ENCODE results near the gene ARID3C.

ARID3C gene

DNA sequence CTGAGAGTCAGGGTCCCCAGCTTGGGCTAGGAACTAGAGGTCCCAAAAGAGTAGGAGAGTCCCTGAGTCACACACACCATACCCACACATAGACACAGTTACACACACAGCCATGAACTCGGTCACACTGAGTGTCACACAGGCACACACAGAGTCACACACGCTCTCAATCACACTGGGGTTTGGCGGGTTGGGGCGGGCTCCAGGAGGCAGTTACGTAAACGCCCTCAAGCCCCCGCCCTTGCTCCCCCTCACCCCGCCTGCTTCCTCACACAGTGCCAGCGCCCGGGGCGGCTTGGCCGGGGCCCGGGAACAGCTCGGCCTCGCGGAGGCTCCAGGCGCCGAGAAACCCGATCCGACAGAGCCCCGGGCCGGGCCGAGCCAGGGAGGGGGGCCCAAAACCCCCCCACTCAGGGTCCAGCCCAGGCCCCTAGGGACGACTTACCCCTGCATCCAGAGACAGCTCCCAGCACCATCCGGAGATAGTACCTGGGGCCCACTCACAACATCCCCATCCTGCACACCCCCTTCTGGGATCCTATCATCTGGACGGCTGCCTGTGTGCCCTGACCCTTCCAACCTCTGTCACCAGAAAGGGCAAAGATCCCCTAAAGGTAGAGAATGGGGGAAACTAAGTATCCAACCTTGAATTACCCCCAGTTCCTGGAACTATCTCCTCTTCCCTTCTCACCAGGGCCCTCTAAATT lies 35.8 kb downstream of the ARID3C start:
- no peak overlapping the region for H3K4me3 ChIP-seq (ENCODE audit: low read length, poor library complexity, severe bottlenecking)
- H3K4me2 ChIP-seq (ENCODE audit: low read depth, low read length, poor library complexity, severe bottlenecking): no peak overlapping the region
- peaks cover 3% of the 10 kb centered on the region for H3K4me1 ChIP-seq (ENCODE audit: insufficient read depth, low read length, poor library complexity, severe bottlenecking)
- H3K9ac ChIP-seq (ENCODE audit: low read depth, low read length, poor library complexity, severe bottlenecking): no peak overlapping the region
- H3K79me2 ChIP-seq (ENCODE audit: insufficient read depth, low read length): no peaks in the 10 kb centered on the region
- no peaks in the 10 kb centered on the region for H3K27me3 ChIP-seq (ENCODE audit: insufficient read depth, low read length, poor library complexity, severe bottlenecking)
- H2AFZ ChIP-seq (ENCODE audit: low read length): no peak overlapping the region
- H3F3A ChIP-seq (ENCODE audit: low read depth): no peaks in the 10 kb centered on the region
- no peak for TF ChIP-seq EZH2phosphoT487 (IDR thresholded peaks at IDR 0.05; ENCODE audit: borderline replicate concordance)
- TF ChIP-seq, protein P1, sequence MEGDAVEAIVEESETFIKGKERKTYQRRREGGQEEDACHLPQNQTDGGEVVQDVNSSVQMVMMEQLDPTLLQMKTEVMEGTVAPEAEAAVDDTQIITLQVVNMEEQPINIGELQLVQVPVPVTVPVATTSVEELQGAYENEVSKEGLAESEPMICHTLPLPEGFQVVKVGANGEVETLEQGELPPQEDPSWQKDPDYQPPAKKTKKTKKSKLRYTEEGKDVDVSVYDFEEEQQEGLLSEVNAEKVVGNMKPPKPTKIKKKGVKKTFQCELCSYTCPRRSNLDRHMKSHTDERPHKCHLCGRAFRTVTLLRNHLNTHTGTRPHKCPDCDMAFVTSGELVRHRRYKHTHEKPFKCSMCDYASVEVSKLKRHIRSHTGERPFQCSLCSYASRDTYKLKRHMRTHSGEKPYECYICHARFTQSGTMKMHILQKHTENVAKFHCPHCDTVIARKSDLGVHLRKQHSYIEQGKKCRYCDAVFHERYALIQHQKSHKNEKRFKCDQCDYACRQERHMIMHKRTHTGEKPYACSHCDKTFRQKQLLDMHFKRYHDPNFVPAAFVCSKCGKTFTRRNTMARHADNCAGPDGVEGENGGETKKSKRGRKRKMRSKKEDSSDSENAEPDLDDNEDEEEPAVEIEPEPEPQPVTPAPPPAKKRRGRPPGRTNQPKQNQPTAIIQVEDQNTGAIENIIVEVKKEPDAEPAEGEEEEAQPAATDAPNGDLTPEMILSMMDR (conservative IDR thresholded peaks at IDR 0.05; ENCODE audit: low read length): no peak
- no peaks in the 10 kb centered on the region for H3K9me2 ChIP-seq (replicated peaks; ENCODE audit: low read depth, low read length)
- H4K20me1 ChIP-seq (ENCODE audit: insufficient read depth, low read length, poor library complexity, severe bottlenecking): no peaks in the 10 kb centered on the region
- no peaks in the 10 kb centered on the region for H3K36me3 ChIP-seq (ENCODE audit: insufficient read depth, low read length)
- no peaks in the 10 kb centered on the region for H3K9me3 ChIP-seq (ENCODE audit: insufficient read depth, low read depth, low read length)

DNA sequence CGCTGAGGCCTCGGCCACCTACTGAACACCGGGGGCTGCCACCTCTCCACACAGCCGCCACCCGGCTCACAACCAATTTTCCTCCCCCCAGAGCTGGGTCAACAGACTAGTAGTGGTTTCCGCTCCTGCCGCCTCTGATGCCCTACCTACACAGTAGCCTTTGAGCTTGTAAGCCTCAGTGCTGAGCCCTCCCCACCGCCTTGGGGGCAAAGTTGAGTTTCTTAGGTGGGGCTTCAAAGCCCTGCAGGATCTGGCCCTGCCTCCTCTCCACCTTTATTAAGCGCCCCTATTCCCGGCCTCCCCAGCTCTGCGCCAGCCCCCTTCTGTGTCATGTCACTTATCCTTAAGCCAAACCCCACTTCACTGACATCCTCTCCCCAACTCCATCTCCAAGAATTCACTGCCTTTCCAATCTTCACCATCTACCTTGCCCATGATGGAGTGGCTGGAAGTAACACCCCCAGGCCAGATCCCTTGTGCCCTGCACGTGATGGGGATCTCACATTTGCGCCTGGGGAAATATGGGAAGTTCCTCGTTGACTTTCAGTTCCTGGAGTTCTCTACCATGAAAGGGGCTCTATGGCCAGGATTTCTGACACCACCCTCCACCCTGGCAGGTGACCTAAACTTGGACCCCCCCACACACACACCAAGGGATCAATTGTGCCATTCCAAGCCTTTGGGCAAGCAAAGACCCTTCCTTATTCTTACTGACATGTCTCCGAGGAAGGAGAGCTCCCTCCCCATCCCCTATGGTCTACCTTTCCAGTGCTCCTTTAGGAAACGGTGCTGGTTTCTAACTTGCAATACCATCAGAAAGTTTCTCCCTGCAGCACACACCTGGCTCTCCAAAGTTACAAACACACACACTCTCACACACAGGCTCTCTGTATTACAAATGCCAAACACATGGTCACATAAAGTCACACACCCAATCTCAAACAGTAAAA lies 36.7 kb downstream of the ARID3C start:
- Histone ChIP-seq H3K9me3 (ENCODE audit: insufficient read depth, low read depth, low read length) (no peaks in the 10 kb centered on the region), H3K79me2 (ENCODE audit: insufficient read depth, low read length) (no peaks in the 10 kb centered on the region), H3K4me1 (ENCODE audit: insufficient read depth, low read length, poor library complexity, severe bottlenecking) (peaks cover 3% of the 10 kb centered on the region), H3K9me2 (replicated peaks; ENCODE audit: low read depth, low read length) (no peaks in the 10 kb centered on the region), H3K9ac (ENCODE audit: low read depth, low read length, poor library complexity, severe bottlenecking) (no peak overlapping the region), H3K4me3 (ENCODE audit: low read length, poor library complexity, severe bottlenecking) (no peak overlapping the region), H2AFZ (ENCODE audit: low read length) (no peak overlapping the region), H3K27me3 (ENCODE audit: insufficient read depth, low read length, poor library complexity, severe bottlenecking) (no peaks in the 10 kb centered on the region), H3K4me2 (ENCODE audit: low read depth, low read length, poor library complexity, severe bottlenecking) (peak overlapping the region; percentile 57), H4K20me1 (ENCODE audit: insufficient read depth, low read length, poor library complexity, severe bottlenecking) (no peaks in the 10 kb centered on the region), H3F3A (ENCODE audit: low read depth) (no peaks in the 10 kb centered on the region), H3K36me3 (ENCODE audit: insufficient read depth, low read length) (no peaks in the 10 kb centered on the region)
- TF ChIP-seq, protein P1 (conservative IDR thresholded peaks at IDR 0.05; ENCODE audit: low read length): peak; percentile 11; the same call in 1 of the 2 replicates
- TF ChIP-seq EZH2phosphoT487 (IDR thresholded peaks at IDR 0.05; ENCODE audit: borderline replicate concordance): no peak

DNA sequence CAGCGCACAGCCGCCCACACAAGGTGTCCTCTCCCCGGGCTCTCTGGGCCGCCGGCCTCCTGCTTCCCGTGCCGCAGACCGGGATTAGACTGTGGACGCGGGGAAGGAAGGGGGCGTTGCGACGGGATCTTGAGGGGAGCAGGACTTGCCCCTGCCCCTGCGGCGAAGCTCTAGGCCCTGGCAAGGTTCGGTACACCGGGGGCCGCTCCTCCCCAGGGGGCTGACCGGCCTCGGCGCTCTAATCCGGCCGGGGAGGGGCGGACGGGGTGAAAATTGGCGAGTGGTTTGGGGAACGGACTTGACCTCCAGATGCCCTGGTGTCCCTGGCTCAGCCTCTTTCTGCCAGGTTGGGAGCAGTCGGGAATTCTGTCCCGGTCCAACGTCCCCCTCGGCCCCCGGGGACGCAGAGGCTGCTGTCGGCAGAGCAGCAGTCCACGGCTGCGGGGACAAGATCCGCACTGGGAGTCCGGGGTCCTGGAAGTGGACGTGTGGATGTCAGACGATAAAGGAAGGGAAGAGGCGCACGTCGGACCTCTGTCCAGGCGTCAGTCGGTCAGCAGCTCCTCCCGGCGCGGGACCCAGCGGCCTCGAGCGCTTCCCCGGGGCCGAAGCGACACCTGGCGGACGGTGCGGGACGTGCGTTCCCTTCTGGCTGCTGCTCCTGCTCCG lies 37.5 kb downstream of the ARID3C start:
- no peaks in the 10 kb centered on the region for H4K20me1 ChIP-seq (ENCODE audit: insufficient read depth, low read length, poor library complexity, severe bottlenecking)
- H3F3A ChIP-seq (ENCODE audit: low read depth): no peaks in the 10 kb centered on the region
- H3K9me2 ChIP-seq (replicated peaks; ENCODE audit: low read depth, low read length): no peaks in the 10 kb centered on the region
- no peaks in the 10 kb centered on the region for H3K36me3 ChIP-seq (ENCODE audit: insufficient read depth, low read length)
- TF ChIP-seq, protein P1 (conservative IDR thresholded peaks at IDR 0.05; ENCODE audit: low read length): peak; percentile 73
- TF ChIP-seq EZH2phosphoT487 (IDR thresholded peaks at IDR 0.05; ENCODE audit: borderline replicate concordance): no peak
- H3K9ac ChIP-seq (ENCODE audit: low read depth, low read length, poor library complexity, severe bottlenecking): no peak overlapping the region
- H2AFZ ChIP-seq (ENCODE audit: low read length): no peak overlapping the region
- H3K4me2 ChIP-seq (ENCODE audit: low read depth, low read length, poor library complexity, severe bottlenecking): peak overlapping the region; percentile 57
- H3K27me3 ChIP-seq (ENCODE audit: insufficient read depth, low read length, poor library complexity, severe bottlenecking): no peaks in the 10 kb centered on the region
- H3K9me3 ChIP-seq (ENCODE audit: insufficient read depth, low read depth, low read length): no peaks in the 10 kb centered on the region
- peaks cover 3% of the 10 kb centered on the region for H3K4me1 ChIP-seq (ENCODE audit: insufficient read depth, low read length, poor library complexity, severe bottlenecking)
- H3K4me3 ChIP-seq (ENCODE audit: low read length, poor library complexity, severe bottlenecking): peak overlapping the region; percentile 47
- H3K79me2 ChIP-seq (ENCODE audit: insufficient read depth, low read length): no peaks in the 10 kb centered on the region

All from Loucy (cell line).